ENCODE data around the gene CCND2. TPM values are rescaled to one million over a fixed set of nuclear protein-coding genes. Genes with fewer than 3 reads are reported as not detected.

The CCND2 gene
- total and polyA plus RNA-seq, 9 of the 15 experiments (the other 6 are each of a cell fraction or from before 2014, with no cell fraction given), result 13.6 to 99.3 (median 39.6) TPM

DNA sequence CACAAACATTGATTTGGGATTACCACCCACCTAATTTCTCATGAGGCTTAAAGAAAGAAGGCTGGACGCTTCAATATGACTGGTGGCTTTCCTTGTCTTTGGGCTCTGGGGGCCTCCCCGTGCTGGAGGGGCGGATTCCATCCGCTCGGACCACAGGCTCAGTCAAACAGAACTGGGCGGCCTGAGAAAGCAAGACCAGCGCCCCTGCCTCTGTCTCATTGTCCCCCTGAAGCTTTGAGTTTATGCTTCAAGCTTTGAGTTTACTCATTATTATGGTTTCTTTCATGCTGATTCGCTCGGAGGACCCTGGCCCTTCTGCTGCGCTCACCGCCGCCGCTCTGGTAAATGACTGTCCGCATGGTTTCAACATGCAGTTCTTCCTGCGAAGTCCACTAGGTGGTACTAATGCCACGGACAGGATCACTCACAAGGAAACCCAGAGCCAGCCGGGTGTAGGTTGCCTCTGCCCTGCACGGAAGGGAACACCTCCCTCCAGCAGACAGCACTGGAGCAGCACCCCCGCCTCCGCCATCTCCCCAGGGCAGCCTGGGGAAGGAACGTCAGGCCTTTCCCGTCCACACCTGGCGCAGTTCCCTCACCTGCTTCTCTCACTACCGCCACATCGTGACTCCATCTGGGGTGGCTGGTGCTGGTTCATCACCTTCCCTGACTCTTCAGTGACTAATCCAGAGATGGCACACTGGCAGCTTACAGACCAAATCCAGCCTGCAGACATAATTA, 34.2 kb downstream of the CCND2 start:
- Histone ChIP-seq H4K20me1 (replicated peaks; ENCODE audit: control insufficient read depth, insufficient read depth, low read length) (0 out of 2 replicates have a peak, but pooled peaks cover 7% of the 10 kb centered on the region), H3K36me3 (ENCODE audit: control insufficient read depth, insufficient read depth, low read length) (peaks cover 31% of the 10 kb centered on the region; the same call in 2 of the 3 replicates), H2AFZ (ENCODE audit: low read depth, low read length) (no peak overlapping the region), H3K4me2 (ENCODE audit: insufficient read depth, low read length) (no peak overlapping the region), H3K4me3 (no peak overlapping the region), H3K27ac (ENCODE audit: extremely low read depth, low read depth, low read length) (no peak overlapping the region), H3K4me1 (replicated peaks in 1 of 2; ENCODE audit: control insufficient read depth in 2 of 2, insufficient read depth in 2 of 2, low read length in 2 of 2) (no peaks in the 10 kb centered on the region), H3K9ac (ENCODE audit: insufficient read depth in 1 of 2, low read depth in 2 of 2, low read length in 2 of 2) (no peak overlapping the region), H3K9me3 (replicated peaks; ENCODE audit: control insufficient read depth, insufficient read depth, low read depth, low read length) (no peaks in the 10 kb centered on the region), H3K9me1 (ENCODE audit: control insufficient read depth, insufficient read depth, low read length) (no peaks in the 10 kb centered on the region), H3K79me2 (ENCODE audit: control insufficient read depth, insufficient read depth, low read length) (no peaks in the 10 kb centered on the region), H3K27me3 (ENCODE audit: control insufficient read depth in 2 of 2, insufficient read depth in 2 of 2, low read length in 2 of 2) (no peaks in the 10 kb centered on the region)
- FAIRE-seq, result no peak
- ChIA-PET POLR2A (interaction anchor here (0.8 kb wide), 1 partner anchor 381 kb away, joined by 3 read pairs; no protein-coding TSS in a partner anchor), CTCF (ENCODE audit: low intra/inter-chr PET ratio) (interaction anchor here (2.0 kb wide), 1 partner anchor 219 kb away, joined by 7 read pairs; no protein-coding TSS in a partner anchor)
- peak in 3 of 4 experiments; percentile 21 to 51 (median 34) for DNase-seq (ENCODE audit: extremely low read depth in 1 of 4, low spot score in 3 of 4)
- no TSS peak for BruUV-seq (replicated peaks)
- in situ Hi-C loops (cut with MboI) (no loop called here), intact Hi-C loops (cut with micrococcal nuclease) (no loop called here)
- peak; percentile 88 for ATAC-seq
- WGBS (ENCODE audit: insufficient coverage, low coverage, missing lambda C conversion rate), result 76% methylated on average over 10 of the region's 25 CpGs
- TF ChIP-seq RAD21 (CRISPR knock-in tag; conservative IDR thresholded peaks at IDR 0.05 in 1 of 2, IDR thresholded peaks at IDR 0.05 in 1 of 2) (peak in 1 of 2 experiments; percentile 36; a peak in 2 of 4 replicates), ZBTB33 (CRISPR knock-in tag; IDR thresholded peaks at IDR 0.05) (peak; percentile 64), ZFPM2 (CRISPR knock-in tag; IDR thresholded peaks at IDR 0.05) (no peak), FOXK1 (CRISPR knock-in tag; IDR thresholded peaks at IDR 0.05; ENCODE audit: borderline replicate concordance) (no peak), SRSF1 (IDR thresholded peaks at IDR 0.05; ENCODE audit: low read depth, low read length) (no peak), NCOA6 (IDR thresholded peaks at IDR 0.05) (no peak), ZFP36 (IDR thresholded peaks at IDR 0.05; ENCODE audit: low read depth, low read length, partially characterized antibody) (no peak), SPI1 (IDR thresholded peaks at IDR 0.05; ENCODE audit: borderline replicate concordance, low read depth, low read length) (no peak), ELF1 (tag; IDR thresholded peaks at IDR 0.05) (no peak), ARID2 (IDR thresholded peaks at IDR 0.05) (no peak)
- TF ChIP-seq, protein P1, sequence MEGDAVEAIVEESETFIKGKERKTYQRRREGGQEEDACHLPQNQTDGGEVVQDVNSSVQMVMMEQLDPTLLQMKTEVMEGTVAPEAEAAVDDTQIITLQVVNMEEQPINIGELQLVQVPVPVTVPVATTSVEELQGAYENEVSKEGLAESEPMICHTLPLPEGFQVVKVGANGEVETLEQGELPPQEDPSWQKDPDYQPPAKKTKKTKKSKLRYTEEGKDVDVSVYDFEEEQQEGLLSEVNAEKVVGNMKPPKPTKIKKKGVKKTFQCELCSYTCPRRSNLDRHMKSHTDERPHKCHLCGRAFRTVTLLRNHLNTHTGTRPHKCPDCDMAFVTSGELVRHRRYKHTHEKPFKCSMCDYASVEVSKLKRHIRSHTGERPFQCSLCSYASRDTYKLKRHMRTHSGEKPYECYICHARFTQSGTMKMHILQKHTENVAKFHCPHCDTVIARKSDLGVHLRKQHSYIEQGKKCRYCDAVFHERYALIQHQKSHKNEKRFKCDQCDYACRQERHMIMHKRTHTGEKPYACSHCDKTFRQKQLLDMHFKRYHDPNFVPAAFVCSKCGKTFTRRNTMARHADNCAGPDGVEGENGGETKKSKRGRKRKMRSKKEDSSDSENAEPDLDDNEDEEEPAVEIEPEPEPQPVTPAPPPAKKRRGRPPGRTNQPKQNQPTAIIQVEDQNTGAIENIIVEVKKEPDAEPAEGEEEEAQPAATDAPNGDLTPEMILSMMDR (IDR thresholded peaks at IDR 0.05 in 2 of 3, conservative IDR thresholded peaks at IDR 0.05 in 1 of 3; ENCODE audit: insufficient read depth in 2 of 3, low read depth in 1 of 3, low read length in 3 of 3), result peak; percentile 43 to 46 (median 44); a peak in 5 of 6 replicates
- TF ChIP-seq, protein P2, sequence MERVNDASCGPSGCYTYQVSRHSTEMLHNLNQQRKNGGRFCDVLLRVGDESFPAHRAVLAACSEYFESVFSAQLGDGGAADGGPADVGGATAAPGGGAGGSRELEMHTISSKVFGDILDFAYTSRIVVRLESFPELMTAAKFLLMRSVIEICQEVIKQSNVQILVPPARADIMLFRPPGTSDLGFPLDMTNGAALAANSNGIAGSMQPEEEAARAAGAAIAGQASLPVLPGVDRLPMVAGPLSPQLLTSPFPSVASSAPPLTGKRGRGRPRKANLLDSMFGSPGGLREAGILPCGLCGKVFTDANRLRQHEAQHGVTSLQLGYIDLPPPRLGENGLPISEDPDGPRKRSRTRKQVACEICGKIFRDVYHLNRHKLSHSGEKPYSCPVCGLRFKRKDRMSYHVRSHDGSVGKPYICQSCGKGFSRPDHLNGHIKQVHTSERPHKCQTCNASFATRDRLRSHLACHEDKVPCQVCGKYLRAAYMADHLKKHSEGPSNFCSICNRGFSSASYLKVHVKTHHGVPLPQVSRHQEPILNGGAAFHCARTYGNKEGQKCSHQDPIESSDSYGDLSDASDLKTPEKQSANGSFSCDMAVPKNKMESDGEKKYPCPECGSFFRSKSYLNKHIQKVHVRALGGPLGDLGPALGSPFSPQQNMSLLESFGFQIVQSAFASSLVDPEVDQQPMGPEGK (CRISPR knock-in tag; IDR thresholded peaks at IDR 0.05; ENCODE audit: borderline replicate concordance), result no peak
- TF ChIP-seq, protein P3, sequence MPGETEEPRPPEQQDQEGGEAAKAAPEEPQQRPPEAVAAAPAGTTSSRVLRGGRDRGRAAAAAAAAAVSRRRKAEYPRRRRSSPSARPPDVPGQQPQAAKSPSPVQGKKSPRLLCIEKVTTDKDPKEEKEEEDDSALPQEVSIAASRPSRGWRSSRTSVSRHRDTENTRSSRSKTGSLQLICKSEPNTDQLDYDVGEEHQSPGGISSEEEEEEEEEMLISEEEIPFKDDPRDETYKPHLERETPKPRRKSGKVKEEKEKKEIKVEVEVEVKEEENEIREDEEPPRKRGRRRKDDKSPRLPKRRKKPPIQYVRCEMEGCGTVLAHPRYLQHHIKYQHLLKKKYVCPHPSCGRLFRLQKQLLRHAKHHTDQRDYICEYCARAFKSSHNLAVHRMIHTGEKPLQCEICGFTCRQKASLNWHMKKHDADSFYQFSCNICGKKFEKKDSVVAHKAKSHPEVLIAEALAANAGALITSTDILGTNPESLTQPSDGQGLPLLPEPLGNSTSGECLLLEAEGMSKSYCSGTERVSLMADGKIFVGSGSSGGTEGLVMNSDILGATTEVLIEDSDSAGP (CRISPR knock-in tag; IDR thresholded peaks at IDR 0.05), result no peak

Data from K562 (cell line).